Lower leg skin (tissue), 4 donors: Measurements from ENCODE around the gene KIRREL3. TPM values are rescaled to one million over a fixed set of nuclear protein-coding genes. Genes with fewer than 3 reads are reported as not detected.

Experiments used
- DNase-seq, 2 donors: peaks; one replicate each; pipeline ENCODE4 v3.0.0-alpha.2; 2019; ENCODE audit warnings: low spot score in 2 of 2
- H3K4me3 ChIP-seq: fragments of 200-600 bp; sonication (generic); 2 replicates; pipeline ENCODE4 v1.5.1; 2017; ENCODE audit warnings: mild to moderate bottlenecking, low read depth; ENCODE audit not compliant: poor library complexity, severe bottlenecking
- CTCF ChIP-seq, 3 donors: fragments of 450-650 bp; IDR thresholded peaks; one replicate each; pipeline ENCODE4 v1.5.1; 2016; ENCODE audit warnings: antibody characterized with exemption in 3 of 3, mild to moderate bottlenecking in 3 of 3, moderate library complexity in 2 of 3
- POLR2A ChIP-seq, 2 donors: fragments of 450-650 bp; IDR thresholded peaks; one replicate each; pipeline ENCODE4 v1.6.1; 2016 to 2017; ENCODE audit warnings: antibody characterized with exemption in 2 of 2, mild to moderate bottlenecking in 1 of 2, moderate library complexity in 1 of 2
- WGBS, 2 donors: methylation state at CpG; one replicate each; pipeline ENCODE4 v1.1.5; 2018; 5-methylcytosine and 5-hydroxymethylcytosine counted together
- intact Hi-C: fragments of 100-400 bp; cut with DNase I; formaldehyde crosslinking; loops from one replicate; pipeline ENCODE4 v1.15.0; 2023; ENCODE audit warnings: low total_unique reads
- total RNA-seq, 4 donors: library from RNA; depleted of rRNA; stranded (reverse); fragments of >200 nt; gene quantifications; one replicate each; pipeline ENCODE4 v1.1.0, GENCODE V29; 2016

The KIRREL3 gene
- total RNA-seq, 4 donors from 2014 or later: 0.13 TPM; not detected in 3

DNA sequence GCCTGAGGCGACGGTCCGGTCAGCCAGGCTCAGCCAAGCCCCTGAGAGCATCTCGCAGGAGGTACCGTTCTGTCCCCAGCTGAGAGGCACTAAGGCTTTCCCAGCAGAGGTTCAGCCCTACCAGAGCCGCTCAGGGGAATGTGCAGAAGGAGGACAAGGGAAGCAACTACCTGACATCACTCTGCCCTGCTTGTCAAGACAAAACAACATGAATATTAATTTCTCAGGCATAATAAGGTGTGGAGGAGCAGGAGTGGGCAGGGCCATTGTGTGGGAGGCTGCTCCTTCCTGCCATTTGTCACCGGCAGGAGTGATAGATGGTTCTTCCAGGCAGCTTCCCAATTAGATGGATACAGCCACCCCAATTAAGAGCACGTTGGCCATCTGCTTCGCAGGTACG lies 181.4 kb downstream of the KIRREL3 start:
- TF ChIP-seq POLR2A (IDR thresholded peaks at IDR 0.05) (no peak), CTCF (IDR thresholded peaks at IDR 0.05) (no peak)
- peak in 1 of 2 donors; percentile 74 for DNase-seq
- intact Hi-C loops: no loop called here
- no peak overlapping the region for H3K4me3 ChIP-seq
- 73 to 74% methylated on average over 10 of the region's 10 CpGs for WGBS, 2 donors

DNA sequence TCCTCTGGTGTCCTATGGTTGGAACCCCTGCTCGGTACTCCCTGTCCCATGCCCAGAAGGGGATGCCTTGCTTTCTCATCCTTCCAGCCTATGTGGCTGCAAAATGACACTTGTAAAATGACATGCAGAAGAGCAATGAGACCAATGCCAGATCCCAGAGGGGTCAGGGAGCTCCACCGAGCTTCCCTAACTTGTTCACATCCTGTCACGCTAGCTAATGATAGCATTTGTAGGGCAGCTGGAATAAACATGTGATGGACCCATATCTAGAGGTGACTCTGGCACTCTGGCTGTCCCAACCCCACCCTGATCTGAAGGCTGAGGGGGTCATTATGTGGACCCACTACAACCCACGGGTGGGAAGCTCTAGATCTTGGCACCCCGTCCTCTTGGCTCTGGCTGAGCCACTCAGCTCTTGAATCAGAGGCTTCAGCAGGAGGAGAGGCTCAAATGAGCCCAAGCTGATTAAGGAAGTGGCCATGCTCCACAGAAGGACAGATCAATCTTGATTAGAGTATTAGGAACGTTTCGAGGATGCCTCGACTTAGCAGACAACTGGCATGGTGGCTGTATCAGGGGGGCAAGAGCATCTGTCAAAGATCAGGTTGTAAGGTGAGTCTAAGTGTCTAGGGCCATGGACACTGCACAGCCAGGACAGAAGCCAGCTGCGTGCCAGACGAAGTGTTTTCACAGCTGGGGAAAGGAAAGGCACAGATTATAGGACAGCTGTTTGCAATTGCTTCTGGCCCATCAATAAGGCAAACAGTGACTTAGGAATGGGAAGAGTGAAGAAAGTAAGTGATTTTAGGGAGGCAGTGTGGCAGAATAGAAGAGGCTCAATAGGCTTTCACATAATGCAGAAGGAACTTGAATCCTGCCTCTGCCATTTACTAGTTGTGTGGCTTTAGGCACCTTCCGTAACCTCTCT lies 182.8 kb downstream of the KIRREL3 start:
- DNase-seq: peak in 1 of 2 donors; percentile 68
- intact Hi-C loops: no loop called here
- H3K4me3 ChIP-seq: no peak overlapping the region
- WGBS, 2 donors: 60 to 61% methylated on average over 11 of the region's 11 CpGs
- TF ChIP-seq CTCF (IDR thresholded peaks at IDR 0.05): no peak
- TF ChIP-seq POLR2A (IDR thresholded peaks at IDR 0.05): no peak

GRCh38 chr11:126817096-126817495 lies 183.5 kb downstream of the KIRREL3 start:
- no peak for DNase-seq
- intact Hi-C loops: no loop called here
- 63 to 80% methylated on average over 1 of the region's 1 CpG for WGBS, 2 donors
- TF ChIP-seq CTCF (IDR thresholded peaks at IDR 0.05) (no peak), POLR2A (IDR thresholded peaks at IDR 0.05) (no peak)
- no peak overlapping the region for H3K4me3 ChIP-seq

GRCh38 chr11:126816645-126817044 lies 183.9 kb downstream of the KIRREL3 start:
- 37 to 54% methylated on average over 6 of the region's 6 CpGs for WGBS, 2 donors
- no peak for TF ChIP-seq CTCF (IDR thresholded peaks at IDR 0.05)
- no peak for TF ChIP-seq POLR2A (IDR thresholded peaks at IDR 0.05)
- intact Hi-C loops: no loop called here
- H3K4me3 ChIP-seq: no peak overlapping the region
- peak in 1 of 2 donors; percentile 7 for DNase-seq

- DNase-seq: peak in 1 of 2 donors; percentile 0
- WGBS, 2 donors: 66 to 70% methylated on average over 4 of the region's 4 CpGs
- TF ChIP-seq CTCF (IDR thresholded peaks at IDR 0.05): no peak
- no peak for TF ChIP-seq POLR2A (IDR thresholded peaks at IDR 0.05)
- intact Hi-C loops: no loop called here
- no peak overlapping the region for H3K4me3 ChIP-seq
These were observed 185.5 kb downstream of the KIRREL3 start for GRCh38 chr11:126815111-126815510.
